GM21825 (cell line): Measurements from ENCODE around the gene NAA35.
"Not testable (repeated sequence)": the region's sequence is repeated elsewhere in the genome, so short reads cannot be mapped to it uniquely, and the experiment has no call there.

ENCODE experiments used
- ATAC-seq: cut with Tn5 transposase; IDR thresholded peaks from one replicate; pipeline ENCODE4 v1.9.1; 2021; ENCODE audit warnings: mild to moderate bottlenecking, moderate library complexity; ENCODE audit not compliant: unreplicated experiment

Gene NAA35

GRCh38 chr9:85940832-85941621, at the start of gene NAA35:
Gene NAA35, plus strand, starts transcription at chr9:85941146. Its CDS starts 1,014 bp downstream, at chr9:85942160.
- ATAC-seq = peak; percentile 86

GRCh38 chr9:85892401-85892800, 48.5 kb upstream of the NAA35 start:
- ATAC-seq = no peak

GRCh38 chr9:85895685-85896084, 45.3 kb upstream of the NAA35 start:
- ATAC-seq = no peak

- no peak for ATAC-seq
Observed at GRCh38 chr9:85897848-85898247, 43.1 kb upstream of the NAA35 start.

- no peak for ATAC-seq
Observed at GRCh38 chr9:85898332-85898731, 42.6 kb upstream of the NAA35 start.

- ATAC-seq = no peak
Observed at GRCh38 chr9:85899388-85899787, 41.6 kb upstream of the NAA35 start.

GRCh38 chr9:85900504-85901201, 40.3 kb upstream of the NAA35 start:
- no peak for ATAC-seq

- no peak for ATAC-seq
Observed at GRCh38 chr9:85904975-85905374, 36.0 kb upstream of the NAA35 start.

GRCh38 chr9:85905957-85906356, 35.0 kb upstream of the NAA35 start:
- ATAC-seq = no peak

GRCh38 chr9:85909390-85909789, 31.6 kb upstream of the NAA35 start:
- ATAC-seq = no peak

- no peak for ATAC-seq
Observed at GRCh38 chr9:85914108-85914507, 26.8 kb upstream of the NAA35 start.

GRCh38 chr9:85917756-85918155, 23.2 kb upstream of the NAA35 start:
- ATAC-seq = no peak

GRCh38 chr9:85925493-85925892, 15.5 kb upstream of the NAA35 start:
- ATAC-seq = no peak

GRCh38 chr9:85927076-85927475, 13.9 kb upstream of the NAA35 start:
- ATAC-seq = no peak

- no peak for ATAC-seq
Observed at GRCh38 chr9:85931495-85931894, 9.5 kb upstream of the NAA35 start.

GRCh38 chr9:85935950-85936349, 5.0 kb upstream of the NAA35 start:
- not testable (repeated sequence) for ATAC-seq

GRCh38 chr9:85940275-85940831, 593 bp upstream of the NAA35 start:
- ATAC-seq = no peak

GRCh38 chr9:85941622-85941940, 635 bp downstream of the NAA35 start:
- no peak for ATAC-seq

GRCh38 chr9:85941966-85942912, 1.3 kb downstream of the NAA35 start:
- ATAC-seq = no peak

GRCh38 chr9:85942913-85943709, 2.2 kb downstream of the NAA35 start:
- no peak for ATAC-seq
